OCI-LY7 (cell line): ENCODE data around the gene CABCOCO1.

Experiments used
- CTCF ChIP-seq: fragments of 200-600 bp; sonication (generic); conservative IDR thresholded peaks from 2 replicates; pipeline ENCODE4 v1.5.1; 2014; ENCODE audit warnings: mild to moderate bottlenecking, antibody characterized with exemption, low read length, moderate library complexity, mixed read lengths
- EZH2phosphoT487 ChIP-seq: fragments of 200-600 bp; sonication (generic); IDR thresholded peaks from 2 replicates; pipeline ENCODE4 v1.6.1; 2018; ENCODE audit warnings: low read depth, borderline replicate concordance, mild to moderate bottlenecking, mixed run types, antibody characterized with exemption, low read length, moderate library complexity, mixed read lengths

GRCh38 chr10:61759751-61760150, 97.0 kb downstream of the CABCOCO1 start:
- TF ChIP-seq CTCF (no peak), EZH2phosphoT487 (no peak)
